Pancreas (tissue), 10 donors: ENCODE measurements around the gene ONECUT1. TPM values are rescaled to one million over a fixed set of nuclear protein-coding genes. Genes with fewer than 3 reads are reported as not detected.

Experiments used
- ATAC-seq, 4 donors: fragments of 200-7000 bp; cut with Tn5 transposase; one replicate each; pipeline versions ENCODE4 v1.8.0 to v1.9.1; 2020; ENCODE audit warnings: mild to moderate bottlenecking in 4 of 4, moderate library complexity in 4 of 4
- DNase-seq, 6 donors: peaks; one replicate each; pipeline ENCODE4 v3.0.0-alpha.2; 2020
- FAIRE-seq: peaks from 2 replicates; lab custom pipeline; 2012; peaks lifted over from hg19 to GRCh38; lab: Jason Lieb, UNC
- H3K27ac ChIP-seq, 4 donors: fragments of 200-600 bp; sonication (generic); 1 replicate in 3 of 4; 2 replicates in 1 of 4; pipeline versions ENCODE4 v1.5.0 to v1.8.0; 2020
- H3K27me3 ChIP-seq, 4 donors: fragments of 200-600 bp; one replicate each; pipeline ENCODE4 v1.8.0; 2021
- H3K36me3 ChIP-seq, 3 donors: fragments of 200-600 bp; sonication (generic) in 1 of 3; one replicate each; pipeline versions ENCODE4 v1.5.0 to v1.8.0; 2020 to 2021
- H3K4me1 ChIP-seq, 3 donors: fragments of 200-600 bp; one replicate each; pipeline ENCODE4 v1.8.0; 2021
- H3K4me3 ChIP-seq, 4 donors: fragments of 200-600 bp; sonication (generic) in 2 of 4; one replicate each; pipeline versions ENCODE4 v1.5.0 to v1.8.0; 2020 to 2021
- H3K9me3 ChIP-seq, 4 donors: fragments of 200-600 bp; one replicate each; pipeline ENCODE4 v1.8.0; 2021
- CTCF ChIP-seq, 4 donors: fragments of 200-600 bp; sonication (generic) in 3 of 4; IDR thresholded peaks; one replicate each; pipeline versions ENCODE4 v1.5.0 to v1.8.0; 2021; ENCODE audit warnings: antibody characterized with exemption in 4 of 4
- WGBS, 2 donors: extraction: QIAGEN DNeasy Blood & Tissue Kit; methylation state at CpG; one replicate each; pipeline ENCODE4 v1.1.7; 2013; 5-methylcytosine and 5-hydroxymethylcytosine counted together
- intact Hi-C, 3 donors: fragments of 100-400 bp; cut with DNase I; formaldehyde crosslinking; loops; one replicate each; pipeline versions ENCODE4 v1.11.1 to v1.14.2; 2022
- polyA plus RNA-seq, 2 donors: library from polyadenylated mRNA; stranded (reverse); fragments of 200-250 nt; gene quantifications; one replicate each; pipeline ENCODE4 v1.2.3, GENCODE V29; 2013
- total RNA-seq, 6 donors: library from RNA; stranded (reverse); fragmentation: NEBNext Ultra II Directional in 4 of 6; extraction: Animal tissue kit (Norgen Biotek cat#: 25700) in 4 of 6; gene quantifications; one replicate each; pipeline versions ENCODE4 v1.2.1 to v1.2.4, GENCODE V29; 2021 to 2023
- donor health status: healthy with polysubstance abuse.
- donor health status: DM: no; HTN: no; CAD: no; lungs with moderate emphysema.
- donor health status: DM: no; HTN: no; CAD: no.
- donor health status: control.
- donor health status: control.
- donor health status: Bipolar disorder and iron deficiency.
- donor health status: DM: yes; HTN: yes; CAD: no.
- donor health status: DM: no; HTN: no; CAD: no.
- donor health status: DM: no; HTN: no; CAD: no.
- donor health status: DM: yes; HTN: yes; CAD: no.

Gene ONECUT1
- total and polyA plus RNA-seq, 8 donors, result 8.0 to 56.2 (median 36.8) TPM

GRCh38 chr15:52786436-52787122, 3.6 kb downstream of the ONECUT1 start:
- DNase-seq (peak in 5 of 6 donors; percentile 44 to 69 (median 63)), ATAC-seq (peak in 3 of 4 donors; percentile 1 to 8 (median 3)), FAIRE-seq (no peak)
- TF ChIP-seq CTCF (IDR thresholded peaks at IDR 0.05), result no peak
- H3K9me3 ChIP-seq, result no peaks in the 10 kb centered on the region
- H3K4me3 ChIP-seq, result peak overlapping the region; percentile 44 to 70 (median 56)
- peak overlapping the region; percentile 86 to 92 (median 88) for H3K27ac ChIP-seq
- H3K4me1 ChIP-seq, result peaks cover under 1 to 6% (median 5%) of the 10 kb centered on the region in 3 donors
- 2 to 3% methylated on average over 27 to 28 of the region's 28 CpGs for WGBS, 2 donors
- intact Hi-C loops, result loop anchor here in 1 of 3 donors (10.0 kb wide), 1 partner anchor 668 kb away; no protein-coding TSS in a partner anchor
- H3K36me3 ChIP-seq, result no peaks in the 10 kb centered on the region
- no peaks in the 10 kb centered on the region for H3K27me3 ChIP-seq

GRCh38 chr15:52785672-52786406, 4.3 kb downstream of the ONECUT1 start:
- no peak for TF ChIP-seq CTCF (IDR thresholded peaks at IDR 0.05)
- Histone ChIP-seq H3K9me3 (no peaks in the 10 kb centered on the region), H3K4me1 (peaks cover 8 to 12% (median 9%) of the 10 kb centered on the region in 3 donors), H3K27ac (peak overlapping the region; percentile 86 to 92 (median 88)), H3K4me3 (peak overlapping the region; percentile 44 to 70 (median 56)), H3K36me3 (no peaks in the 10 kb centered on the region), H3K27me3 (no peaks in the 10 kb centered on the region)
- peak; percentile 7 to 17 (median 12) for ATAC-seq
- intact Hi-C loops, result loop anchor here in 1 of 3 donors (10.0 kb wide), 1 partner anchor 669 kb away; no protein-coding TSS in a partner anchor
- FAIRE-seq, result no peak
- peak in 5 of 6 donors; percentile 63 to 74 (median 73) for DNase-seq
- WGBS, 2 donors, result 2% methylated on average over 27 of the region's 27 CpGs

DNA sequence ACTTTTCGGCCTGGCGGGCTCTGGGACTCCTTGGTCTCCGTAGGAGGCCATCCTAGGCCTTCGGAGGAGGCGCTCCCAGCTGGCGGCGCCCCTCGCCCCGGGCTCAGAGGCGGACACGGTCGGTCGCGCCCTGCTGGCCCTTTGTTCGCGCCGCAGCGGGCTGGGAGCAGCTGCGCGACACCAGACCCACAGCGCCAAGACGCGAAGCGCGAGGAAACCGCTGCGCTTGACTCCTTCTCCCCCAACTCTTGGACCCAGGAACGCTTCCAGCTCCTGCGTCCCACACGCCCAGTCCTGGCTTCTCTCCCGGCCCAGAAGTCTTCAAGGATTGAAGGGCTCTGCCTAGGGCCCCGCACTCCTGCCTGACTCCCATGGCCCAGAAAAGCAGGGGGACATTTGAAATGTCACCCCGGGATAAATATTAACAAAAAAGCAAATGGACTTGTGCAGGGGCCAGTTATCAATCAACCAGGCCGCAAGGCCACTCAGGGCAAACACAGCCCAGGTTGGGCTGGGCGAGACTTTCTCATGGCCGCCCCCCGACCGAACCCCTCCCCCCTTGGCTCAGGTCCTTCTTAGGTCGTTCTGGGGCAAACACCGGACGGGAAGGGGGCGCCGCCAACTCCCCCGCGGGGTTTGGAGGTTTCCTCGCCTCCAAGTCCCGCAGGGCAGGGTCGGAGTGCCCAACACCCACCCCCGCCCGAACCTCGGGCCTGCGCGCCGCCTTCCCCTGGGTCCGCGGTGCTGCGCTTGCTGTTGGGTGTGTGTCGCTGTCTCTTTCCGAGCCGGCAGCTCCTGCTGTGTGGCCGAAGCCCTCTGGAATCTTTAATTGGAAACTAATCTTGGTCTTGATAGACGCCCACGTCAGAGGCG, 5.1 kb downstream of the ONECUT1 start:
- no peaks in the 10 kb centered on the region for H3K27me3 ChIP-seq
- peak; percentile 84 to 94 (median 92) for DNase-seq
- peak overlapping the region; percentile 44 to 70 (median 56) for H3K4me3 ChIP-seq
- no peak for TF ChIP-seq CTCF (IDR thresholded peaks at IDR 0.05)
- H3K27ac ChIP-seq, result peak overlapping the region; percentile 86 to 92 (median 88)
- WGBS, 2 donors, result 1 to 2% methylated on average over 60 to 64 of the region's 64 CpGs
- no peaks in the 10 kb centered on the region for H3K9me3 ChIP-seq
- no peaks in the 10 kb centered on the region for H3K36me3 ChIP-seq
- intact Hi-C loops, result loop anchor here in 1 of 3 donors (5.0 to 10.0 kb wide), 2 partner anchors 412 to 670 kb away; no protein-coding TSS in a partner anchor
- FAIRE-seq, result no peak
- peaks cover 8 to 16% (median 15%) of the 10 kb centered on the region in 3 donors for H3K4me1 ChIP-seq
- ATAC-seq, result peak; percentile 54 to 65 (median 62)

GRCh38 chr15:52783929-52784798, 6.0 kb downstream of the ONECUT1 start:
- WGBS, 2 donors, result 1% methylated on average over 57 of the region's 57 CpGs
- Histone ChIP-seq H3K27ac (peak overlapping the region; percentile 86 to 92 (median 88)), H3K4me1 (peaks cover 8 to 23% (median 20%) of the 10 kb centered on the region in 3 donors), H3K4me3 (peak overlapping the region; percentile 27 to 70 (median 56)), H3K9me3 (no peaks in the 10 kb centered on the region), H3K27me3 (no peaks in the 10 kb centered on the region), H3K36me3 (no peaks in the 10 kb centered on the region)
- intact Hi-C loops, result loop anchor here in 1 of 3 donors (5.0 to 10.0 kb wide), 2 partner anchors 413 to 671 kb away; no protein-coding TSS in a partner anchor
- FAIRE-seq, result no peak
- peak; percentile 35 to 58 (median 50) for ATAC-seq
- peak; percentile 55 to 88 (median 72) for DNase-seq
- TF ChIP-seq CTCF (IDR thresholded peaks at IDR 0.05), result peak; percentile 55 to 71 (median 66)
